GM13977 (cell line): ENCODE data around the gene ARHGEF19.
"Not testable (repeated sequence)": the region's sequence is repeated elsewhere in the genome, so short reads cannot be mapped to it uniquely, and the experiment has no call there.

Source experiments
- DNase-seq: peaks from one replicate; pipeline ENCODE4 v3.0.0; 2012; ENCODE audit warnings: low spot score
- in situ Hi-C: fragments of 300-500 bp; cut with MboI; formaldehyde crosslinking; loops from one replicate; pipeline ENCODE4 v1.12.0; 2022; ENCODE audit warnings: low sequenced_read_pairs, low pct_unique_long_range_greater_than_20kb, mixed read lengths, inconsistent platforms; ENCODE audit not compliant: unreplicated experiment
- TF ChIP-seq, protein P1 (sequence below): IDR thresholded peaks from 2 replicates; pipeline ENCODE4 v1.5.1; 2012; ENCODE audit warnings: mild to moderate bottlenecking, control low read depth; ENCODE audit not compliant: insufficient read depth; ENCODE audit errors: extremely low read depth, missing control alignments

The ARHGEF19 gene

DNA sequence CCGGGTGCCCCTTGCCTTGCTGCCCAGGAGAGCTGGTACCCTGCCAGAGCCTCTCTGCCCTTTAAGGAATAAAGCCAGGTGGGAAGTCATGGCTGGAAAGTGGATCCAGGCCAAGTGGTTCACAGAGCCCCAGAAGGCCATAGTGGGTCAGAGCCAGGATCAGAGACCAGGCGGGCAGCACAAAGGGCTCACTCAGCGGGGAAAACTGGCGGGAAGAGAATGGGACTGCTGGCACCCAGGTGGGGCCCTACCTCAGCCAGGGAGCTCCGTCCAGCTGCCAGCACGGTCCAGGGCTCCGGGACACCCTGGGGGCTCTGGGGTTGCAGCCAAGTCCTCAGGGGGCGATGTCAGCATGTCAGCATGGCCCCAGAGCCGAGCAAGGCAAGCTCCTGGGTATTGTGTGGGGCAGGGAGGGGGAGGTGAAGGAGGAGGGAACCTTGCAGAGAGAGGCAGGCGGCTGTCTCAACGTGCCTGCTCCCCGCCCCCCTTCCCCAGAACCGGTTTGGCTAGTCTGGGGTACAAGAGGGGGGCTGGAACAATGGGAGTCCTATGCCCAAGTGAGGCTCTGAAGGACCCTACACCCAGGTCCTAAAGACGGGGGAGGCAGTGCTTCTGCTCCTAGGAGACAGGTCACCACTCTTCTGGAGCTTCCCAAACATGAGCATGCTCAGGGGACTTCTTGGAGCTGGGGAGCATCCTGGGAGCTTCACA lies at the start of gene ARHGEF19:
ARHGEF19 (minus strand) TSS at position 402 of the 711 bp plus-strand sequence. CDS start 3,598 bp downstream, outside the sequence.
- no peak for DNase-seq
- in situ Hi-C loops: no loop called here
- TF ChIP-seq, protein P1, sequence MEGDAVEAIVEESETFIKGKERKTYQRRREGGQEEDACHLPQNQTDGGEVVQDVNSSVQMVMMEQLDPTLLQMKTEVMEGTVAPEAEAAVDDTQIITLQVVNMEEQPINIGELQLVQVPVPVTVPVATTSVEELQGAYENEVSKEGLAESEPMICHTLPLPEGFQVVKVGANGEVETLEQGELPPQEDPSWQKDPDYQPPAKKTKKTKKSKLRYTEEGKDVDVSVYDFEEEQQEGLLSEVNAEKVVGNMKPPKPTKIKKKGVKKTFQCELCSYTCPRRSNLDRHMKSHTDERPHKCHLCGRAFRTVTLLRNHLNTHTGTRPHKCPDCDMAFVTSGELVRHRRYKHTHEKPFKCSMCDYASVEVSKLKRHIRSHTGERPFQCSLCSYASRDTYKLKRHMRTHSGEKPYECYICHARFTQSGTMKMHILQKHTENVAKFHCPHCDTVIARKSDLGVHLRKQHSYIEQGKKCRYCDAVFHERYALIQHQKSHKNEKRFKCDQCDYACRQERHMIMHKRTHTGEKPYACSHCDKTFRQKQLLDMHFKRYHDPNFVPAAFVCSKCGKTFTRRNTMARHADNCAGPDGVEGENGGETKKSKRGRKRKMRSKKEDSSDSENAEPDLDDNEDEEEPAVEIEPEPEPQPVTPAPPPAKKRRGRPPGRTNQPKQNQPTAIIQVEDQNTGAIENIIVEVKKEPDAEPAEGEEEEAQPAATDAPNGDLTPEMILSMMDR: no peak

DNA sequence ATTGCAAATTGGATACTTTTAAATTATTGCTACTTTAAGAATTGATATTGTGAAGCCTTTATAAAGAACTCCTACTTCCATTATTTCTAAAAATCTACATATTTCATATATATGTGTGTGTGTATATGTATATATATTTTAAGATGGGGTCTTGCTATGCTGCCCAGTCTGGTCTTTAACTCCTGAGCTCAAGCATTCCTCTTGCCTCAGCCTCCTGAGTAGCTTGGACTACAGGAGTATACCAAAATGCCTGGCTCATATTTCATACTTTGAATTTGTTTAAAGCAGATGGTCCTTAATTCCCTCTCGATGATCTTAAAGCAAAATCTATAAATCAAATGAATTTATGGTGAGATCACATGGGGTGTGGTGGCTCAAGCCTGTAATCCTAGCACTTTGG lies 49.6 kb upstream of the ARHGEF19 start:
- in situ Hi-C loops: no loop called here
- TF ChIP-seq, protein P1: no peak

DNA sequence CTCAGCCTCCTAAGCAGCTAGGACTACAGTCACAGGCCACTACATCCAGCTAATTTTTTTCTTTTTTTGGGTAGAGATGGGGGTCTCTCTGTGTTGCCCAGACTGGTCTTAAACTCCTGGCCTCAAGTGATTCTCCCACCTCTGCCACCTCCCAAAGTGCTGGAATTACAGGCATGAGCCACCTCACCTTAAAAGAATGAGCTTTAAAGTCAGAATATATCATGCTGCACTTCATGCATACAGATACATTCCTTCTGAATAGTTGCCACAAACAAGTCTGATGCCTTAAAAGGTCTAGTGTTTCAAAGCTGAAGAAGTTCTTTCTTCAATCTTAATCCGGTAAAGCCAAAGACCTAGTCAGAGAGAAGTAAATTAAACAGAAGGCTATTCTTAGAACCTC lies 48.4 kb upstream of the ARHGEF19 start:
- no peak for DNase-seq
- TF ChIP-seq, protein P1: no peak
- in situ Hi-C loops: no loop called here

More for the DNA sequence above, 49.6 kb upstream of the ARHGEF19 start:
- DNase-seq: no peak

DNA sequence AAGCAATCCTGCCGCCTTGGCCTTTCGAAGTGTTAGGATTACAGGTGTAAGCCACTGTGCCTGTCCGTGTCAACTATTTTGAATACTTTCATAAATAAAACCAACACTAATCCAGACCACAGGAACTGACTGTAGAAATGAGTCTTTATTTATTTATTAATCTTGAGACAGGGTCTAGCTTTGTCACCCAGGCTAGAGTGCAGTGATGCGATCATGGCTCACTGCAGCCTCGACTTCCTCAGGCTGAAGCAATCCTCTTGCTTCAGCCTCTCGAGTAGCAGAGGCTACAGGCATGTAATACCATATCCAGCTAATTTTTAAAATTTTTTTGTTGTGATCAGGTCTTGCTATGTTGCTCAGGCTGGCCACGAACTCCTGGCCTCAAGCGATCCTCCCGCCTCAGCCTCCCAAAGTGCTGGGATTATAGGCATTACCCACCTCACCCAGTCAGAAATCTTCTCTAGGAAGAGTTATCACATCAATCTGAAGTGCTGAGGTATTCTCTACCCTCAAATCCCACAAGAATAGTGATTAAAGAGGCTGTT lies 46.2 kb upstream of the ARHGEF19 start:
- TF ChIP-seq, protein P1: no peak
- DNase-seq: no peak
- in situ Hi-C loops: no loop called here

DNA sequence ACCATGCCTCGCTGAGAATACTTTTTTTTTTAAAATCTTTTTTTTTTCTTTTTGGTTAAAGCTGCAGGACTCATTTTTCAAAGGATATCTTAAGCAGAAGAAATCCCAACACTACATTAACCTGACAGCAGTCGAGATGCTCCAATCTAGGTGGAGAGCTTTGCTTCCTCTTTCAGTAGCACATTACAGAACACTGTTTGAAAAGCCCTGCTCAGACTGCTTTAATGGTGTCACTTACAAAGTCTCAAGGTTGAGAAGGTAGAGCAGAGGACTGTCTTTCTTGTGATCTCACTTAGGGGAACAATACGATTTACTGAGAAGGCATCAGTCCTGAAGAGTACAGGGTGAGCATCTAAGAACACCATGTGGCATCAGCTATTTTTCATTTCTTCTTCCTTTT lies 45.5 kb upstream of the ARHGEF19 start:
- in situ Hi-C loops: no loop called here
- TF ChIP-seq, protein P1: no peak
- no peak for DNase-seq

DNA sequence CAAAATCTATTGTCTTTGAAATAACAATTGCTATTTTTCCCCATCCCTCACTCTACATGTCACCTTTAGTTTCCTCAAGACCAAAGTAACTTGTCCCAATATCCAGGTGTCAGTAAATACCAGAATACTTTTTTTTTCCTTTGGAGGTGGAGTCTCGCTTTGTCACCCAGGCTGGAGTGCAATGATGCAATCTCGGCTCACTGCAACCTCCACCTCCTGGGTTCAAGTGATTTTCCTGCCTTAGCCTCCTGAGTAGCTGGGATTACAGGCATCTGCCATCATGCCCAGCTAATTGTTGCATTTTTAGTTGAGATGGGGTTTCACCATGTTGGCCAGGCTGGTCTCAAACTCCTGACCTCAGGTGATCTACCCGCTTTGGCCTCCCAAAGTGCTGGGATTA lies 45.1 kb upstream of the ARHGEF19 start:
- DNase-seq, in situ Hi-C loops: not testable (repeated sequence)

DNA sequence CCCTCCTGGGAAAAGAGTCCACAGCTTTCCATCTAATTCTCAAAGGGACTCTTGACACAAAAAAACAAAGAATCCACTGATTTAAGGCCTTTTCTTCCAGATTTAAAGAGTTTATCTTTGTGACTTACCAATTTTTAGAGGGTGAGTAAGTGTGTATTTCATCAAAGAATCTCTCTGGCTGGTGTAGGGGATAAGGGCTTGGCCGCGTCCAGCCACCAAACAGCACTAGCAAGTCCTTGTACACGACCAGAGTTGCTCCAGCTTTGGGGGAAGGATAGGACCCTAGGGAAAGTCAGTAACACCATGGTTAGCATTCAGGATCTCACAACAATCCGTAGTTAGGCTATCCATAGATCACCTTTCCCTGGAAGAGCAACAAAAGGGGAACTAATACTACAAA lies 44.0 kb upstream of the ARHGEF19 start:
- TF ChIP-seq, protein P1: no peak
- in situ Hi-C loops: no loop called here
- DNase-seq: no peak
